ENCODE results near the gene DGLUCY. TPM values are rescaled to one million over a fixed set of nuclear protein-coding genes. Genes with fewer than 3 reads are reported as not detected.

DGLUCY gene
- polyA plus RNA-seq, 3 donors: 54.9 to 88.4 (median 66.0) TPM

- H3K9me3 Mint-ChIP-seq: no peaks in the 10 kb centered on the region
- peaks cover 49% of the 10 kb centered on the region for H4K20me1 ChIP-seq (ENCODE audit: insufficient read depth, low read length)
- peaks cover 24 to 53% of the 10 kb centered on the region in 2 donors for H3K36me3 ChIP-seq (replicated peaks in 1 of 2; ENCODE audit: control insufficient read depth in 1 of 2, insufficient read depth in 2 of 2, low read length in 2 of 2)
- no peak overlapping the region for H3K4me3 Mint-ChIP-seq
- peaks cover 25% of the 10 kb centered on the region for H3K4me1 Mint-ChIP-seq
- WGBS (ENCODE audit: insufficient coverage): 96% methylated on average over 3 of the region's 6 CpGs
- no peak overlapping the region for H2AFZ ChIP-seq (ENCODE audit: insufficient read depth, low read depth, low read length, poor library complexity, severe bottlenecking)
- H3K36me3 Mint-ChIP-seq: peaks cover 35 to 64% of the 10 kb centered on the region in 2 donors
- H3K4me2 ChIP-seq (replicated peaks; ENCODE audit: extremely low read depth, low read length, poor library complexity, severe bottlenecking): no peak overlapping the region
- no peak overlapping the region for H3K4me3 ChIP-seq (replicated peaks in 1 of 3; ENCODE audit: low read depth in 2 of 3, low read length in 3 of 3)
- no peaks in the 10 kb centered on the region for H3K27me3 Mint-ChIP-seq (ENCODE audit: low read depth in 3 of 3)
- DNase-seq: peak; percentile 57 to 78 (median 61)
- H3K27ac ChIP-seq (ENCODE audit: low read depth in 1 of 2, low read length in 2 of 2): peak overlapping the region in 1 of 2 donors; percentile 23
- no peaks in the 10 kb centered on the region for H3K27me3 ChIP-seq (ENCODE audit: control insufficient read depth in 2 of 2, insufficient read depth in 2 of 2, low read length in 2 of 2)
- peaks cover 10 to 14% of the 10 kb centered on the region in 2 donors for H3K4me1 ChIP-seq (ENCODE audit: control insufficient read depth in 1 of 2, insufficient read depth in 2 of 2, low read length in 2 of 2)
- H3K27ac Mint-ChIP-seq: peak overlapping the region in 6 of 7 donors; percentile 5 to 62 (median 52)
- H3K9me3 ChIP-seq (replicated peaks in 1 of 2; ENCODE audit: control insufficient read depth in 1 of 2, insufficient read depth in 1 of 2, low read length in 2 of 2): no peaks in the 10 kb centered on the region
- intact Hi-C loops (cut with micrococcal nuclease): no loop called here
- H3K79me2 ChIP-seq (ENCODE audit: insufficient read depth, low read length): peaks cover 28% of the 10 kb centered on the region
- no peak overlapping the region for H3K9ac ChIP-seq (ENCODE audit: insufficient read depth, low read length, poor library complexity, severe bottlenecking)
- TF ChIP-seq CTCF (IDR thresholded peaks at IDR 0.05): peak; percentile 69
These were observed 24.9 kb downstream of the DGLUCY start for GRCh38 chr14:91138511-91139359.

- peaks cover 20 to 53% of the 10 kb centered on the region in 2 donors for H3K36me3 ChIP-seq (replicated peaks in 1 of 2; ENCODE audit: control insufficient read depth in 1 of 2, insufficient read depth in 2 of 2, low read length in 2 of 2)
- peak overlapping the region in 1 of 2 donors; percentile 23 for H3K27ac ChIP-seq (ENCODE audit: low read depth in 1 of 2, low read length in 2 of 2)
- H3K9me3 Mint-ChIP-seq: no peaks in the 10 kb centered on the region
- no peak overlapping the region for H3K4me2 ChIP-seq (replicated peaks; ENCODE audit: extremely low read depth, low read length, poor library complexity, severe bottlenecking)
- peaks cover 51% of the 10 kb centered on the region for H4K20me1 ChIP-seq (ENCODE audit: insufficient read depth, low read length)
- H3K4me3 ChIP-seq (replicated peaks in 1 of 3; ENCODE audit: low read depth in 2 of 3, low read length in 3 of 3): no peak overlapping the region
- intact Hi-C loops (cut with micrococcal nuclease): no loop called here
- H3K27me3 ChIP-seq (ENCODE audit: control insufficient read depth in 2 of 2, insufficient read depth in 2 of 2, low read length in 2 of 2): no peaks in the 10 kb centered on the region
- H3K4me3 Mint-ChIP-seq: no peak overlapping the region
- DNase-seq: no peak
- H3K9me3 ChIP-seq (replicated peaks in 1 of 2; ENCODE audit: control insufficient read depth in 1 of 2, insufficient read depth in 1 of 2, low read length in 2 of 2): no peaks in the 10 kb centered on the region
- peaks cover 29% of the 10 kb centered on the region for H3K4me1 Mint-ChIP-seq
- H3K36me3 Mint-ChIP-seq: peaks cover 38 to 64% of the 10 kb centered on the region in 2 donors
- no peaks in the 10 kb centered on the region for H3K27me3 Mint-ChIP-seq (ENCODE audit: low read depth in 3 of 3)
- H2AFZ ChIP-seq (ENCODE audit: insufficient read depth, low read depth, low read length, poor library complexity, severe bottlenecking): no peak overlapping the region
- H3K79me2 ChIP-seq (ENCODE audit: insufficient read depth, low read length): peaks cover 22% of the 10 kb centered on the region
- no peak for TF ChIP-seq CTCF (IDR thresholded peaks at IDR 0.05)
- H3K9ac ChIP-seq (ENCODE audit: insufficient read depth, low read length, poor library complexity, severe bottlenecking): no peak overlapping the region
- peaks cover 10 to 14% of the 10 kb centered on the region in 2 donors for H3K4me1 ChIP-seq (ENCODE audit: control insufficient read depth in 1 of 2, insufficient read depth in 2 of 2, low read length in 2 of 2)
- peak overlapping the region in 5 of 7 donors; percentile 33 to 81 (median 64) for H3K27ac Mint-ChIP-seq
These were observed 25.9 kb downstream of the DGLUCY start for GRCh38 chr14:91139776-91140175.
